Subcutaneous abdominal adipose tissue (tissue), 5 donors: Measurements from ENCODE around the gene PRR5L.
A peak's percentile ranks its signal among the peaks of the same experiment; 100 is the strongest.

Experiments used
- H3K27ac ChIP-seq: one replicate; pipeline ENCODE4 v1.7.0; 2013; ENCODE audit warnings: low read depth, mild to moderate bottlenecking, inconsistent platforms, low read length, moderate library complexity
- H3K27me3 ChIP-seq, 5 donors: one replicate each; pipeline ENCODE4 v1.7.0; 2013; ENCODE audit warnings: low read length in 5 of 5, inconsistent platforms in 1 of 5; ENCODE audit not compliant: control insufficient read depth in 5 of 5, insufficient read depth in 4 of 5
- H3K36me3 ChIP-seq, 5 donors: one replicate each; pipeline ENCODE4 v1.7.0; 2013; ENCODE audit warnings: low read length in 5 of 5; ENCODE audit not compliant: control insufficient read depth in 5 of 5, insufficient read depth in 5 of 5
- H3K4me1 ChIP-seq, 5 donors: one replicate each; pipeline ENCODE4 v1.7.0; 2013; ENCODE audit warnings: low read length in 5 of 5, mild to moderate bottlenecking in 3 of 5, moderate library complexity in 1 of 5; ENCODE audit not compliant: control insufficient read depth in 5 of 5, insufficient read depth in 5 of 5
- H3K4me3 ChIP-seq, 5 donors: one replicate each; pipeline ENCODE4 v1.7.0; 2013; ENCODE audit warnings: low read length in 5 of 5, low read depth in 1 of 5
- H3K9ac ChIP-seq, 5 donors: one replicate each; pipeline ENCODE4 v1.7.0; 2013; ENCODE audit warnings: low read length in 5 of 5, mild to moderate bottlenecking in 4 of 5, moderate library complexity in 3 of 5
- H3K9me3 ChIP-seq, 5 donors: one replicate each; pipeline ENCODE4 v1.7.0; 2013; ENCODE audit warnings: low read length in 5 of 5; ENCODE audit not compliant: control insufficient read depth in 5 of 5
- donor health status: healthy.
- donor health status: healthy.
- donor health status: healthy.
- donor health status: healthy.
- donor health status: healthy.

PRR5L gene

GRCh38 chr11:36278531-36279282 is 17.4 kb upstream of the PRR5L start:
- peaks cover 0 to 5% (median 0%) of the 10 kb centered on the region in 5 donors for H3K9me3 ChIP-seq
- no peak overlapping the region for H3K9ac ChIP-seq
- H3K4me1 ChIP-seq = no peaks in the 10 kb centered on the region
- peaks cover 18 to 50% (median 42%) of the 10 kb centered on the region in 5 donors for H3K36me3 ChIP-seq
- no peak overlapping the region for H3K27ac ChIP-seq
- no peak overlapping the region for H3K4me3 ChIP-seq
- H3K27me3 ChIP-seq = no peaks in the 10 kb centered on the region

GRCh38 chr11:36280531-36280930 is 15.6 kb upstream of the PRR5L start:
- Histone ChIP-seq H3K9ac (no peak overlapping the region), H3K4me1 (no peaks in the 10 kb centered on the region), H3K27me3 (no peaks in the 10 kb centered on the region), H3K4me3 (no peak overlapping the region), H3K9me3 (peaks cover 0 to 7% (median 0%) of the 10 kb centered on the region in 5 donors), H3K36me3 (peaks cover 9 to 37% (median 28%) of the 10 kb centered on the region in 5 donors), H3K27ac (no peak overlapping the region)

GRCh38 chr11:36281850-36282249 is 14.2 kb upstream of the PRR5L start:
- Histone ChIP-seq H3K36me3 (peaks cover 8 to 26% (median 18%) of the 10 kb centered on the region in 5 donors), H3K27ac (no peak overlapping the region), H3K9me3 (peaks cover 0 to 7% (median 0%) of the 10 kb centered on the region in 5 donors), H3K4me1 (no peaks in the 10 kb centered on the region), H3K27me3 (no peaks in the 10 kb centered on the region), H3K9ac (no peak overlapping the region), H3K4me3 (no peak overlapping the region)

GRCh38 chr11:36282926-36283325 is 13.2 kb upstream of the PRR5L start:
- peaks cover 0 to 22% (median 17%) of the 10 kb centered on the region in 5 donors for H3K36me3 ChIP-seq
- H3K9me3 ChIP-seq = peaks cover 0 to 7% (median 0%) of the 10 kb centered on the region in 5 donors
- peaks cover 0 to 5% (median 4%) of the 10 kb centered on the region in 5 donors for H3K4me1 ChIP-seq
- H3K27me3 ChIP-seq = no peaks in the 10 kb centered on the region
- no peak overlapping the region for H3K9ac ChIP-seq
- H3K4me3 ChIP-seq = no peak overlapping the region
- H3K27ac ChIP-seq = no peak overlapping the region

- Histone ChIP-seq H3K36me3 (no peaks in the 10 kb centered on the region), H3K27ac (peak overlapping the region; percentile 80), H3K9me3 (peaks cover 0 to 2% (median 0%) of the 10 kb centered on the region in 5 donors), H3K27me3 (no peaks in the 10 kb centered on the region), H3K4me1 (peaks cover 2 to 27% (median 25%) of the 10 kb centered on the region in 5 donors), H3K4me3 (peak overlapping the region; percentile 97 to 99 (median 99)), H3K9ac (peak overlapping the region; percentile 78 to 89 (median 84))
Measured at GRCh38 chr11:36288442-36289225, 7.5 kb upstream of the PRR5L start.

GRCh38 chr11:36289226-36289852 is 6.7 kb upstream of the PRR5L start, which contains the start of gene COMMD9:
Gene COMMD9 (minus strand): TSS chr11:36289424. CDS start chr11:36289412, 12 bp downstream.
- Histone ChIP-seq H3K27me3 (no peaks in the 10 kb centered on the region), H3K36me3 (no peaks in the 10 kb centered on the region), H3K4me1 (peaks cover 2 to 27% (median 25%) of the 10 kb centered on the region in 5 donors), H3K4me3 (peak within 1 kb of the TSS; percentile 97 to 99 (median 99)), H3K27ac (peak within 1 kb of the TSS; percentile 80), H3K9ac (peak within 1 kb of the TSS; percentile 78 to 89 (median 84)), H3K9me3 (no peaks in the 10 kb centered on the region)

GRCh38 chr11:36292311-36292722 is 3.8 kb upstream of the PRR5L start:
- Histone ChIP-seq H3K9me3 (no peaks in the 10 kb centered on the region), H3K27ac (no peak overlapping the region), H3K9ac (no peak overlapping the region), H3K27me3 (no peaks in the 10 kb centered on the region), H3K4me3 (no peak overlapping the region), H3K4me1 (peaks cover 2 to 46% (median 39%) of the 10 kb centered on the region in 5 donors), H3K36me3 (no peaks in the 10 kb centered on the region)

GRCh38 chr11:36296884-36297543 is 926 bp downstream of the PRR5L start:
- peak overlapping the region; percentile 69 for H3K27ac ChIP-seq
- no peak overlapping the region for H3K9ac ChIP-seq
- no peaks in the 10 kb centered on the region for H3K9me3 ChIP-seq
- no peaks in the 10 kb centered on the region for H3K36me3 ChIP-seq
- no peak overlapping the region for H3K4me3 ChIP-seq
- H3K27me3 ChIP-seq = no peaks in the 10 kb centered on the region
- H3K4me1 ChIP-seq = peaks cover 3 to 60% (median 42%) of the 10 kb centered on the region in 5 donors

- Histone ChIP-seq H3K9ac (no peak overlapping the region), H3K9me3 (no peaks in the 10 kb centered on the region), H3K36me3 (no peaks in the 10 kb centered on the region), H3K27me3 (no peaks in the 10 kb centered on the region), H3K4me3 (peak overlapping the region in 3 of 5 donors; percentile 28 to 69 (median 44)), H3K27ac (peak overlapping the region; percentile 12), H3K4me1 (peaks cover 5 to 63% (median 52%) of the 10 kb centered on the region in 5 donors)
Measured at GRCh38 chr11:36300650-36301049, 4.6 kb downstream of the PRR5L start.
